Dermis microvascular lymphatic vessel endothelial cell (primary cell): ENCODE measurements around the gene NQO2. TPM values are rescaled to one million over a fixed set of nuclear protein-coding genes. Genes with fewer than 3 reads are reported as not detected.
A peak's percentile ranks its signal among the peaks of the same experiment; 100 is the strongest.
"Not testable (repeated sequence)": the region's sequence is repeated elsewhere in the genome, so short reads cannot be mapped to it uniquely, and the experiment has no call there.

Source experiments
- DNase-seq, 2 donors: peaks; one replicate each; pipeline versions ENCODE4 v3.0.0 to v3.0.0-alpha.2; 2010; ENCODE audit warnings: low read depth in 2 of 2
- total RNA-seq: library from RNA; depleted of rRNA; stranded (reverse); fragments of >200 nt; gene quantifications from 2 replicates; pipeline ENCODE4 v1.2.1, GENCODE V29; 2014

The NQO2 gene
- total RNA-seq, 1 donor from 2014 or later, result 12.2 TPM

GRCh38 chr6:2989332-2990247, 10.1 kb upstream of the NQO2 start:
- DNase-seq, result peak; percentile 94 to 98

DNA sequence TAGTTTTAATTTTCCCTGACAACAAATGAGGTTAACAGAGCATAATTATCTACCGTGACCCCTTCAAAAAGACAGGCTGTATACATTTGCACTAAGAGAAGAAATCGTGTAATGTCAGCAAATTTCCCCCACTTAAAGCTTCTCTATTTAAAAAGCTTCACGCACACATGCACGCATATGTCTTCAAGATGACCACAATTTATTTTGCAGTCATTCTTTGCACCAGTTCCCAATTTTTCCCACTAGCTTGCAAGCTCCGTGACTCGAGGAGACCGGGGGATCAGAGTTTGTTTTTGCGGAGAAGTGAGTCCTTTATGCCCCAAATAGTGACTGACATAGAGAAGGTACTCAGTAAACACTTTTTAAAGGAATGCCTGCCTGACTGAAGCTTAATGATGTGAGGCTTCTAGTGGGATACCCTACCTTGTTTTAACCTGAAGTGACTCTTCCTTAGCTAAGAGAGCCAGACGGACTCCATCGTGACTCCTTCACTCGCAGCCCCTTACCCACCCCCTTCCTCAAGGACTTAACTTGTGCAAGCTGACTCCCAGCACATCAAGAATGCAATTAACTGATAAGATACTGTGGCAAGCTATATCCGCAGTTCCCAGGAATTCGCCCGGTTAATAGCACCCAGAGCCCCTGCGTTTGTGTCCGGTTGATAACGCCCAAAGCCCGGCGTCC, 9.3 kb upstream of the NQO2 start:
- peak in 1 of 2 donors; percentile 24 for DNase-seq

DNA sequence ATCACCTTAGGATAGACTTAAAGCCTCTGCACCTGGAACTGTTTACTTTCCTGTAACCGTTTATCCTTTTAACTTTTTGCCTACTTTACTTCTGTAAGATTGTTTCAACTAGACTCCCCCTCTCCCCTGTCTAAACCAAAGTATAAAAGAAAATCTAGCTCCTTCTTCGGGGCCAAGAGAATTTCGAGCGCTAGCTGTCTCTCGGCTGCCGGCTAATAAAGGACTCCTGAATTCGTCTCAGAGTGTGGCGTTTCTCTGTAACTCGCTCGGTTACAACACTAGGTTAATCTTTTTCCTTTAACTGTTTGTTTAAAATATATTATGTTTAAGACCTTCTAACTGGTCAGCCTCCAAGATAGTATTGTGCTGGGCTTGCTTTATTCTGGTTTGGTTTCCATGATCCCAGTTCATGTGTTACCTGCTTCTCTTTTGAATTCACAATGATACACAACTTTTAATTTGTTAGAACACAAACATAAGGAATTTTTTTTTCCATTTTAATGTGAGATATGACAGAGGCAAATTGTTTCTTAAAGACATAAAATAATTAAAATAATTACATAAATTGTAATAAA, 8.7 kb upstream of the NQO2 start:
- no peak for DNase-seq

DNA sequence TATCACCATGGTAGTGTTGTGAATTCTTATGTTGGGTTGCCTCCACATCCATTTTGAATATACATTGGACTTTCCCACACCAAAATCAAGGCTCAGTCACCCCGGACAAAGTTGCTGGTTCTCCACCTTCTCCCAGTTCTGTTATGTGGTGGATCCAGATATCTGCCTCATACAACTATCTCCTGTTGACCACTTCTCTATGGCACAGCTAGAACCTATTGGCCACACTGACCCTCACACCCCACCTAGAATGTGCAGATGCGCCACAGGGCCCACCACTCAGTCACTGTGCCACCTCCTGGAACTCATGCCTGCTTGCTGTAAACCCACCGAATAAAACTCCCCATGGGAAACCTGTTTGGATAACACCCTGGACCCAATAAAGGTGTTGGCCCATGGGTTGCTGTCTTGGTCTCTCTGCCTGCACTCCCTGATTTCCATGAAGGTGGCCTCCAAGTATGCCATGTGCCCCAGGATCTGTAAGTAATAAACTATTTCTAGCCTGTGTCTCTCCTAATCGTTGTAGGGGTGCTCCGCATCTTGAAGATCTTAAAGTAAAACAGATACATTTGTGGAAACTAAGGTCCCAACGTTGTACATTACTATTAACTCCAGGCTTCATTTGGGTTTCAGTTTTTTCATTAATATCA, 7.2 kb upstream of the NQO2 start:
- DNase-seq, result no peak

- DNase-seq, result no peak
These were observed 5.9 kb upstream of the NQO2 start for GRCh38 chr6:2993755-2994317.

DNA sequence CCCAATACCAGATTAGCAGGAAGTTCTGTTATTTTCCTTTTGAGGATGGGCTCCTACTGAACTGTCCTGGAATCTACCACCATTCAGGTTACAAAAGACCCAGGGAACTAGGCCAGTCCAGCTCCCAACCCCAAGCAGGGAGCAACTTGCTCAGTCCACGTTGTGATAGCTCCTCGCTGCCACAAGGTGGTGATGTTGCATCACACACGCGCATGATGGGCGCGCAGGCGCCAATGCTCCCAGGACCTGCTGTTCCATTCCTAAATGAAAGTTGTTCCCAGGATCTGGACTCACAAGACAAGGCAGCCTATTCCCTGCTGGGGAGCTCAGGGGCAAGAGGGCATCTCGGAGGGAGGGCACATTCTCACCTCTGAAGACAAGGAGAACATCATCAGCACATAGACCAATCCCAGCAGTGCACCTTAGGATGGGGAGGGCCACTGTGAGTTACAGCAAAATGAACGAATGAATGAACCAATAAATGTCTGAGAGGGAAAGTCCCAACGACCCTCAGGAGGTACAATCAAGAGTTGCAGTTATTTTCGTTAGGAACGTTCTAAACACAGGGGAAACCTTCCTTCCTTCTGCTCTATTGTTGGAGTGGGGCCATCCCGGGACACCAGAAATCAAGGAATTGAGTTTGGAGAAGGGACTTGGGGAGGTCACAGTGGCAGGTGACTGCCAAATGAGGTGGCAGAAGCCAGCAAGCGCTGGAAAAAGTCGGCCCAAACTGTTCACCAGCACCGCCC, 1.3 kb upstream of the NQO2 start:
- not testable (repeated sequence) for DNase-seq

GRCh38 chr6:2998998-2999617, 586 bp upstream of the NQO2 start:
- DNase-seq, result peak in 1 of 2 donors; percentile 33

DNA sequence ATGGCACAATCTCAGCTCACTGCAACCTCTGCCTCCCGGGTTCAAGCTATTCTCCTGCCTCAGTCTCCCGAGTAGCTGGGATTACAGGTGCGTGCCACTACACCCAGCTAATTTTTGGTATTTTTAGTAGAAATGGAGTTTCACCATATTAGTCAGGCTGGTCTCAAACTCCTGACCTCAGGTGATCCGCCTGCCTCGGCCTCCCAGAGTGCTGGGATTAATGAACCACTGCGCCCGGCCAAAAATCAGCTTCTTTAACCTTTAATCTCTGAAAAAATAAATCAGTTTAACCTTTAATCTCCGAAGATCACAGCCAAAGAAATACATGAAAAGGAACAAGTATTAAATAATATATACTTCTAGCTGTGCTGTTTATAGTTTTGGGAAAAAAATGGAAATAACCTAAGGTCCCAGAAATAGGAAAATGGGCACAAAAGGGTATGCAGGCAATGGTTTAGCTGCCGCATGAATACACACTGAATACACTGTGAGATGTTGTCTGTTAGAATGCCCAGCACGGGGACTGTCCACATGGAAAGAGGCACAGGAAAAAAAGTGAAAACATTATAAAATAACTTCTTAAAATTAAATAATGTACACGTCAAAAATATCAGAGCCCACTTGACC, 1.6 kb downstream of the NQO2 start:
- no peak for DNase-seq

- DNase-seq, result peak; percentile 38 to 83
These were observed 2.1 kb downstream of the NQO2 start for GRCh38 chr6:3001773-3002293.

DNA sequence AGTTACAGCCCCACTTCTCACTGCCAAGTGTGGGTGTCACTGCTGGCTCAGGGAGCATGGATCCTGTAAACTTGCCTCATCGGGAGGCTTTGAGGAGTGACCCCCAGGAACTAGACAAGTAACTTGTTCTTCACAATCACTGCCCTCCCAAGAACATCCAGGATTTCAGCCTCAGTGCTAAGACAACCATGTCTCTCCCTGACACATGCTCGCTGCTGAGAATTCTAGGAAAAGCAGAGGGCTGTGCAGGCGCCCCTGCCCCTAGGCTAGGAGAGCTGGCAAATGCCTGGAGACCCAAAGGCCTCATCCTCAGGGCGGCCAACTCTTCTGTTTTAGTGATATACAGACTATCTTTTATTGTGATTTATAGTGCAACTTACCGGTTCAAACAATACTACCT, 3.5 kb downstream of the NQO2 start:
- DNase-seq, result not testable (repeated sequence)

GRCh38 chr6:3005077-3005476, 5.4 kb downstream of the NQO2 start:
- DNase-seq, result no peak

DNA sequence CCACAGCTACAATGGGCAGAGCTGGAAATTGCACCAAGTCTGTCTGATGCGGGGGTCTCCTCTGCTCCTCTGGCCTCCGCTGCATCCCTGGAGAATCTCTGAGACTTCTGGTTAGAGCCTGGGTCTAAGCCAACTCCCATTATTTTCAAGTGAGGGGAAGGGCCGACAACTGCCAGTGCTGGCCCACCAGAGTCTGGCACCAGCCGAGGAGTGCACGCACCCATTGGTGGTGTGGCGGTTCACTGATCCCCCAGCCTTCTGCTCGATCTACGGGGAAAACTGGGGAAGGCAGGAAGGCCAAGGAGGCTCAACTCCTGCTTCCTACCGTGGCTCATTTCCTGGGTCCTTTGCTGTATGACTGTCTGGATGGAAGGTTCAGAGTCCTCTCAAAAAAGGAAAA, 6.2 kb downstream of the NQO2 start:
- DNase-seq, result no peak

DNA sequence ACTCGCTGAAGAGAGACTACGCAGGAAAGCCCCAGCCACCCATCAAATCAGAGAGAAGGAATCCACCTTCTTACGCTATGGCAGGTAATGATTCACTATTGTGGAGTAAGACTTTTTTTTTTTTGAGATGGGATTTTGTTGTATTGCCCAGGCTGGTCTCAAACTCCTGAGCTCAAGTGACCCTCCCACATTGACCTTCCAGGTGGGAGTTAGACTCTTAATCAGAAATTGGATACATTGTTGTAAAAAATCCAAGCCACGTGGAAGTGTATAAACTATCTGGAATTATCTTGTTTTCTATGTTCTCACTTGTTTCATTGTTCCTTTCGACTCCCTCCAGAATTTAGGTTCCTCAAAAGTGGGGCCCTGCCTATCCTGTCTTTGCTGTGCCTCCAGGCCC, 6.8 kb downstream of the NQO2 start:
- DNase-seq, result no peak

DNA sequence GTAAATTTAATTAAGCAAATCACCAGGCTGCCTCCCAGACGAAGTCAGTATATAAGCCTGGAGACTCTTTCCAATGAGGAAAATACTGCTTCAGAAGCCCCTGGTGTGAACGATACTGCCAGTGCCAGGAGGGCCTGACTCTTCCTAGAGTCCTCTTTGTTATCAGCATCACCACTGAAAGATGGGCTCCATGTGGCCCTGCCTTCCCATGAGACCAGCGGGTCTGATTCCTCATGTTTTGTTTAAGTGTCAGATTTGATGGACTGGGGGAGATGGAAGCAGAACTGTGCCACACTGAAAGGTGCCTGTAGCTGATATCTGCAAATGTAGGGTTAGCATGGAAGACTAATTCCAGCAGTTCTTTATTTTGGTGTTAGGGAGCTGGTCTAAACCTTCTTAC, 7.9 kb downstream of the NQO2 start:
- no peak for DNase-seq

DNA sequence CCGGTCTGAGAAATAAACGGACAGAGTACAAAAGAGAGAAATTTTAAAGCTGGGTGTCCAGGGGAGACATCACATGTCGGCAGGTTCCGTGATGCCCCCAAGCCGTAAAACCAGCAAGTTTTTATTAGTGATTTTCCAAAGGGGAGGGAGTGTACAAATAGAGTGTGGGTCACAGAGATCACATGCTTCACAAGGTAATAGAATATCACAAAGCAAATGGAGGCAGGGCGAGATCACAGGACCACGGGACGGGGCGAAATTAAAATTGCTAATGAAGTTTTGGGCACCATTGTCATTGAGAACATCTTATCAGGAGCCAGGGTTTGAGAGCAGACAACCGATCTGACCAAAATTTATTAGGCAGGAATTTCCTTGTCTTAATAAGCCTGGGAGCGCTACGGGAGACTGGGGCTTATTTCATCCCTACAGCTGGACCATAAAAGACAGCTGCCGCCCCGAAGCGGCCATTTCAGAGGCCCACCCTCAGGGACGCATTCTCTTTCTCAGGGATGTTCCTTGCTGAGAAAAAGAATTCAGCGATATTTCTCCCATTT, 9.1 kb downstream of the NQO2 start:
- not testable (repeated sequence) for DNase-seq

- DNase-seq, result no peak
These were observed 10.2 kb downstream of the NQO2 start for GRCh38 chr6:3009930-3010329.

- no peak for DNase-seq
These were observed 11.5 kb downstream of the NQO2 start for GRCh38 chr6:3011158-3011557.

GRCh38 chr6:3011592-3011991, 11.9 kb downstream of the NQO2 start:
- DNase-seq, result no peak

- peak in 1 of 2 donors; percentile 51 for DNase-seq
These were observed 13.8 kb downstream of the NQO2 start for GRCh38 chr6:3013486-3013885.
